Left cardiac atrium (tissue), 4 donors: ENCODE results near the gene DPM3. TPM values are rescaled to one million over a fixed set of nuclear protein-coding genes. Genes with fewer than 3 reads are reported as not detected.
"Not testable (repeated sequence)": the region's sequence is repeated elsewhere in the genome, so short reads cannot be mapped to it uniquely, and the experiment has no call there.

Experiments used
- ATAC-seq, 2 donors: fragments of 200-7000 bp; cut with Tn5 transposase; one replicate each; pipeline ENCODE4 v1.9.1; 2020; ENCODE audit warnings: mild to moderate bottlenecking in 2 of 2, moderate library complexity in 2 of 2
- DNase-seq: peaks from one replicate; pipeline ENCODE4 v3.0.0-alpha.2; 2020
- intact Hi-C, 2 donors: fragments of 100-400 bp; cut with DNase I; formaldehyde crosslinking; loops; one replicate each; pipeline versions ENCODE4 v1.14.1 to v1.15.1; 2022 to 2023
- total RNA-seq, 2 donors: library from RNA; stranded (reverse); fragmentation: NEBNext Ultra II Directional; extraction: Animal tissue kit (Norgen Biotek cat#: 25700); gene quantifications; one replicate each; pipeline ENCODE4 v1.2.1, GENCODE V29; 2021
- donor health status: DM: no; HTN: yes; CAD: no.
- donor health status: DM: no; HTN: yes; CAD: no; lungs with severe emphysema.
- donor health status: DM: yes; HTN: yes; CAD: no.
- donor health status: Dilated cardiomyopathy.

Gene DPM3
- total RNA-seq, 2 donors from 2014 or later, result 65.8 to 78.6 TPM

- intact Hi-C loops, result loop anchor here in 1 of 2 donors (2.0 kb wide), 1 partner anchor 73 kb away; no protein-coding TSS in a partner anchor
- ATAC-seq (no peak), DNase-seq (no peak)
Measured at GRCh38 chr1:155166051-155166470, 25.7 kb upstream of the DPM3 start.

GRCh38 chr1:155164625-155165024, 24.3 kb upstream of the DPM3 start:
- ATAC-seq, intact Hi-C loops, DNase-seq: not testable (repeated sequence)

GRCh38 chr1:155163785-155164184, 23.5 kb upstream of the DPM3 start:
- ATAC-seq, DNase-seq, intact Hi-C loops: not testable (repeated sequence)

GRCh38 chr1:155162631-155163030, 22.3 kb upstream of the DPM3 start:
- DNase-seq, intact Hi-C loops, ATAC-seq: not testable (repeated sequence)

- intact Hi-C loops, result no loop called here
- DNase-seq (no peak), ATAC-seq (no peak)
Measured at GRCh38 chr1:155160128-155160527, 19.8 kb upstream of the DPM3 start.

- intact Hi-C loops, result no loop called here
- DNase-seq (no peak), ATAC-seq (no peak)
Measured at GRCh38 chr1:155158991-155159390, 18.7 kb upstream of the DPM3 start.

GRCh38 chr1:155155996-155156643, 15.8 kb upstream of the DPM3 start:
- ATAC-seq, DNase-seq, intact Hi-C loops: not testable (repeated sequence)

GRCh38 chr1:155145491-155145890, 5.2 kb upstream of the DPM3 start:
- ATAC-seq (no peak), DNase-seq (no peak)
- intact Hi-C loops, result no loop called here

GRCh38 chr1:155141749-155142148, 1.4 kb upstream of the DPM3 start:
- DNase-seq (no peak), ATAC-seq (no peak)
- intact Hi-C loops, result no loop called here

GRCh38 chr1:155140630-155140953, 261 bp upstream of the DPM3 start:
- no peak for DNase-seq

GRCh38 chr1:155137154-155137949, 3.0 kb downstream of the DPM3 start:
- intact Hi-C loops, result no loop called here
- ATAC-seq, result no peak
- no peak for DNase-seq

More at GRCh38 chr1:155140630-155140953, 261 bp upstream of the DPM3 start:
- no peak for ATAC-seq
- intact Hi-C loops, result no loop called here

- DNase-seq (no peak), ATAC-seq (no peak)
- intact Hi-C loops, result no loop called here
Measured at GRCh38 chr1:155136748-155137147, 3.6 kb downstream of the DPM3 start.

- ATAC-seq, result peak; percentile 94
- intact Hi-C loops, result no loop called here
- peak; percentile 96 for DNase-seq
Measured at GRCh38 chr1:155135415-155136028, 4.8 kb downstream of the DPM3 start, which contains the start of gene SLC50A1. Gene SLC50A1, plus strand, starts transcription at chr1:155135852. Its CDS starts 60 bp downstream, at chr1:155135912.

GRCh38 chr1:155134880-155135414, 5.4 kb downstream of the DPM3 start:
- DNase-seq (peak; percentile 95), ATAC-seq (peak; percentile 70 to 89)
- intact Hi-C loops, result no loop called here

GRCh38 chr1:155134322-155134721, 6.0 kb downstream of the DPM3 start:
- intact Hi-C loops, result no loop called here
- ATAC-seq (no peak), DNase-seq (no peak)

- ATAC-seq (no peak), DNase-seq (no peak)
- intact Hi-C loops, result no loop called here
Measured at GRCh38 chr1:155133799-155134281, 6.5 kb downstream of the DPM3 start.

- ATAC-seq, result no peak
- intact Hi-C loops, result no loop called here
- DNase-seq, result no peak
Measured at GRCh38 chr1:155131856-155132255, 8.5 kb downstream of the DPM3 start.

- intact Hi-C loops, result no loop called here
- ATAC-seq (no peak), DNase-seq (peak; percentile 62)
Measured at GRCh38 chr1:155131285-155131684, 9.0 kb downstream of the DPM3 start.

GRCh38 chr1:155130272-155131006, 9.9 kb downstream of the DPM3 start:
- ATAC-seq, result no peak
- no peak for DNase-seq
- intact Hi-C loops, result no loop called here
